Measurements from ENCODE around the gene NCOA1.

DNA sequence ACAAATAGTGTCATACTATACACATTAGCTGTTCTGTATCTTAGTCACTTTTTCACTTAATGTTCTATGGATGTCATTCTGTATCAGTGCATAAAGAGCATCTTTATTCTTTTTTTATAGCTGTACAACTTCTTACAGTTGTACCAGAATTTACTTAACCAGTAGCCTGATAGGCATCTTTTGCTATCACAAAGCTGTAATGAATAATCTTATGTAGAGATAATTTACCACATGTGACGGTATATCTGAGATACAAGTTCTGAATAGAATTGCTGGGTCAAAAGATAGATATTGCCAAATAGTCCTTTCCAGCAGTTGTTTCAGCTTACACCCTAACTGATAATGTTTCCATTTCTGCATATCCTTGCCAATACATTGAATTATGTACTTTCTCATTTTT is 232.1 kb downstream of the NCOA1 start:
- TF ChIP-seq MAX (IDR thresholded peaks at IDR 0.05) (no peak), YY1 (IDR thresholded peaks at IDR 0.05) (no peak), JUND (IDR thresholded peaks at IDR 0.05) (no peak), RAD21 (IDR thresholded peaks at IDR 0.05) (no peak), REST (IDR thresholded peaks at IDR 0.05) (no peak), SP1 (IDR thresholded peaks at IDR 0.05) (no peak), ATF3 (IDR thresholded peaks at IDR 0.05) (no peak), EGR1 (IDR thresholded peaks at IDR 0.05; ENCODE audit: low read depth in 2 of 2) (no peak)
- TF ChIP-seq, protein P1, sequence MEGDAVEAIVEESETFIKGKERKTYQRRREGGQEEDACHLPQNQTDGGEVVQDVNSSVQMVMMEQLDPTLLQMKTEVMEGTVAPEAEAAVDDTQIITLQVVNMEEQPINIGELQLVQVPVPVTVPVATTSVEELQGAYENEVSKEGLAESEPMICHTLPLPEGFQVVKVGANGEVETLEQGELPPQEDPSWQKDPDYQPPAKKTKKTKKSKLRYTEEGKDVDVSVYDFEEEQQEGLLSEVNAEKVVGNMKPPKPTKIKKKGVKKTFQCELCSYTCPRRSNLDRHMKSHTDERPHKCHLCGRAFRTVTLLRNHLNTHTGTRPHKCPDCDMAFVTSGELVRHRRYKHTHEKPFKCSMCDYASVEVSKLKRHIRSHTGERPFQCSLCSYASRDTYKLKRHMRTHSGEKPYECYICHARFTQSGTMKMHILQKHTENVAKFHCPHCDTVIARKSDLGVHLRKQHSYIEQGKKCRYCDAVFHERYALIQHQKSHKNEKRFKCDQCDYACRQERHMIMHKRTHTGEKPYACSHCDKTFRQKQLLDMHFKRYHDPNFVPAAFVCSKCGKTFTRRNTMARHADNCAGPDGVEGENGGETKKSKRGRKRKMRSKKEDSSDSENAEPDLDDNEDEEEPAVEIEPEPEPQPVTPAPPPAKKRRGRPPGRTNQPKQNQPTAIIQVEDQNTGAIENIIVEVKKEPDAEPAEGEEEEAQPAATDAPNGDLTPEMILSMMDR (IDR thresholded peaks at IDR 0.05; ENCODE audit: low read depth, low read length, missing input control), result no peak

Measured in liver (tissue), 3 donors.